Body of pancreas (tissue), 4 donors: ENCODE data around the gene ADSS1.

Experiments used
- POLR2A ChIP-seq, 3 donors: fragments of 450-650 bp; IDR thresholded peaks; one replicate each; pipeline ENCODE4 v1.6.1; 2016; ENCODE audit warnings: antibody characterized with exemption in 3 of 3, mild to moderate bottlenecking in 2 of 3
- TF ChIP-seq, protein P1 (sequence below), 7 experiments: fragments of 450-650 bp in 4 of 7; fragments of 200-600 bp in 3 of 7; sonication (generic) in 3 of 7; IDR thresholded peaks; one replicate each; pipeline ENCODE4 v1.5.1; 2016 to 2019; ENCODE audit warnings: antibody characterized with exemption in 7 of 7

DNA sequence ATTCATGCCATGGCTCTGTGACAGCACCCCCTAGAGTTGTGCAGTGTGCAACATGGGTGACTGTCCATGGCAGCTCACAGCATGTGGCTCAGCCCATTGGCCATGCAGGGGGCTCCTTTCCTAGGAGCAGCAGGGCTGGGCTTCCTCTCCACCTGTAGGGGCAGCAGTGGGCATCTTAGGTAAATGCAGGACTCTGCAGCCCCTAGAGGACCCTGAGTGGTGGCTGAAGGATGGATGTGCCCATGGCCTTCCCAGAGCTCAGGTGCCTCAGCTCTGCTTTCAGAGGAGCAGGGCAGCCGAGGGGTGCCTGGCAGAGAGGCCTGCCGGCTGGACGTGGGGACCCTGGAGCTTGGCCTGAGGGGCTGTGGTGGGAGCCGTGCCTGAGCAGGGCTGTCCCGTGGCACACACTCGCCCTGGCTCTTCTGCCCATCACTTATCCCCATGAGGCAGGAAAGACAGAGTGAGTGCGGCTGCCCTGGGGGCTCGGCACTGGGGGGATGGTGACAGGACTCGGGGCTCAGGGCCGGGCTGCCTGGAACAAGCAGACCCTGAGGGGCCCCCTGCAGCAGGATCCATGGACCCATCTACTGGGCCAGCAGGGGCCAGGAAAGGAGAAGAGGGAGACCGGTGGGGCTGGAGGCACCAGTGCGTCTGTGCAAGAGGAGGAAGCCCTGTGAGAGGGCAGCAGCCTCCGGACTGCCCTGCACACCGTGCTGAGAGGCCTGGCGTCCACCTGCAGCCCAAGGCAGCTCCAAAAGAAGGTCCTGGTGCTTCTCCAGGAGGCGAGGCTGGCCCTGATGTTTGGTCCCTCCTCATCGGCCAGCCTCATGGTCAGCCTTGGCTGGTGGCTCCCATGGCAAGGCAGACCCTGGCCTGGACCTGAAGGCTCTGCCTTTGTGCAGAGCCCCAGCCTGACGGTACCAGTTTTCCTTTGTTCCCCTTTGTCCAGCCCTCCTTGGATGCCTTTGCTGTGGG is 7.6 kb downstream of the ADSS1 start:
- TF ChIP-seq, protein P1, sequence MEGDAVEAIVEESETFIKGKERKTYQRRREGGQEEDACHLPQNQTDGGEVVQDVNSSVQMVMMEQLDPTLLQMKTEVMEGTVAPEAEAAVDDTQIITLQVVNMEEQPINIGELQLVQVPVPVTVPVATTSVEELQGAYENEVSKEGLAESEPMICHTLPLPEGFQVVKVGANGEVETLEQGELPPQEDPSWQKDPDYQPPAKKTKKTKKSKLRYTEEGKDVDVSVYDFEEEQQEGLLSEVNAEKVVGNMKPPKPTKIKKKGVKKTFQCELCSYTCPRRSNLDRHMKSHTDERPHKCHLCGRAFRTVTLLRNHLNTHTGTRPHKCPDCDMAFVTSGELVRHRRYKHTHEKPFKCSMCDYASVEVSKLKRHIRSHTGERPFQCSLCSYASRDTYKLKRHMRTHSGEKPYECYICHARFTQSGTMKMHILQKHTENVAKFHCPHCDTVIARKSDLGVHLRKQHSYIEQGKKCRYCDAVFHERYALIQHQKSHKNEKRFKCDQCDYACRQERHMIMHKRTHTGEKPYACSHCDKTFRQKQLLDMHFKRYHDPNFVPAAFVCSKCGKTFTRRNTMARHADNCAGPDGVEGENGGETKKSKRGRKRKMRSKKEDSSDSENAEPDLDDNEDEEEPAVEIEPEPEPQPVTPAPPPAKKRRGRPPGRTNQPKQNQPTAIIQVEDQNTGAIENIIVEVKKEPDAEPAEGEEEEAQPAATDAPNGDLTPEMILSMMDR (IDR thresholded peaks at IDR 0.05): no peak
- TF ChIP-seq POLR2A (IDR thresholded peaks at IDR 0.05): no peak
